Activated CD4-positive, alpha-beta memory T cell treated with anti-CD3 and anti-CD28 coated beads, Interleukin-2, amount 10 ng/mL, durations not matched to agents 7 days and 5 days (primary cell): ENCODE data around the gene THSD7B. TPM values are rescaled to one million over a fixed set of nuclear protein-coding genes. Genes with fewer than 3 reads are reported as not detected.

Experiments
- CTCF ChIA-PET: fragments of 350-600 bp; sonication (Branson Sonifier 250); formaldehyde crosslinking; loops from one replicate; lab custom pipeline; 2021; ENCODE audit warnings: antibody characterized with exemption, inconsistent platforms; lab: Charles Lee
- POLR2A ChIA-PET: fragments of 350-600 bp; sonication (Branson Sonifier 250); formaldehyde crosslinking; loops from one replicate; lab custom pipeline; 2021; ENCODE audit warnings: antibody characterized with exemption; lab: Charles Lee
- DNase-seq: peaks from one replicate; pipeline ENCODE4 v3.0.0-alpha.2; 2020
- H3K27ac Mint-ChIP-seq: one replicate; pipeline ENCODE4 v1.8.0; 2021; ENCODE audit warnings: mild to moderate bottlenecking, mixed read lengths
- H3K27me3 Mint-ChIP-seq: one replicate; pipeline ENCODE4 v1.8.0; 2021; ENCODE audit warnings: mixed read lengths
- H3K36me3 Mint-ChIP-seq: one replicate; pipeline ENCODE4 v1.8.0; 2021; ENCODE audit warnings: low read depth, mixed read lengths
- H3K4me1 Mint-ChIP-seq: one replicate; pipeline ENCODE4 v1.8.0; 2021; ENCODE audit warnings: mixed read lengths
- H3K4me3 Mint-ChIP-seq: one replicate; pipeline ENCODE4 v1.8.0; 2021; ENCODE audit warnings: mild to moderate bottlenecking, mixed read lengths
- H3K9me3 Mint-ChIP-seq: one replicate; pipeline ENCODE4 v1.8.0; 2021; ENCODE audit warnings: mixed read lengths
- total RNA-seq, 2 experiments: library from RNA; stranded (reverse); gene quantifications; one replicate each; pipeline ENCODE4 v1.2.3, GENCODE V29; 2021

Gene THSD7B
- total RNA-seq, 2 experiments from 2014 or later = not detected

DNA sequence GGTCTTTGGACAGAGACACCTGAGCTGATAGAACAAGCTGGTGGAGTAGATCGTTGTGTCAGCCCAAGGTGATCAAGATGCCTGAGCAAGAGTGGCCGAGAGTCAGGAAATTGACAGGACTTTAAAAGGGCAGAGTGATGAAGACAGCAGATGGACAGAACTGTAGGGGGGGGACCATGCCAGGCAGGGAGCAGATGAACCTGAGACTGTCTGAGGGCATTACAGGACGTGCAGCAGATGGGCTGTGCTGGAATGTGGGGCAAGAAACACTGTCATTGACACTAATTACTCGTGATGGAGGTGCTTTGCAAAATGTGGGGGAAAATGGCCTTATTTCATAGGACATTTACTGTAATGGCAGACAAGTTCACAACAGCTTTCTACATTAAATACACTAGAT lies 225.0 kb downstream of the THSD7B start:
- DNase-seq = no peak
- Mint-ChIP-seq H3K27ac (no peak overlapping the region), H3K27me3 (no peaks in the 10 kb centered on the region), H3K36me3 (no peaks in the 10 kb centered on the region), H3K4me3 (no peak overlapping the region), H3K4me1 (no peaks in the 10 kb centered on the region), H3K9me3 (no peaks in the 10 kb centered on the region)
- ChIA-PET POLR2A (no interaction called here), CTCF (no interaction called here)

DNA sequence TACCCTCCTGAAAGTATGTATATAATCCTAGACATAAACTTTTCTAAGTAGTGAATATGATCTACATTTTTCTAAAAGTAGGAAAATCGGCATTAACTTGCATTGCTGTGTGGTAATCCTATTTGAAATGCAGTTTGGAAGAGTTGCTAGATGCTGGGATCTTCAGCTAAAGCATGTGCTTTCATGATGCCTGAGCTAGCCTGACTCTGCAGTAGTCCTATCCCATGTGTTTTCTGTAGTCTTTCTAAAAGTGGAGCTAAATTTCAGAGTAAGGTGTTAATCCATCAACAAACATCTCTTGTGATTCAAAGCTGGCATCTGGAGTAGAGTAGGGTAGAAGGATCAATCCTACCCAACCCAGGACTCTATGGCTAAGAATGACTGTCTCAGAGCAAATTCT lies 229.4 kb downstream of the THSD7B start:
- CTCF ChIA-PET = no interaction called here
- H3K4me1 Mint-ChIP-seq = no peaks in the 10 kb centered on the region

DNA sequence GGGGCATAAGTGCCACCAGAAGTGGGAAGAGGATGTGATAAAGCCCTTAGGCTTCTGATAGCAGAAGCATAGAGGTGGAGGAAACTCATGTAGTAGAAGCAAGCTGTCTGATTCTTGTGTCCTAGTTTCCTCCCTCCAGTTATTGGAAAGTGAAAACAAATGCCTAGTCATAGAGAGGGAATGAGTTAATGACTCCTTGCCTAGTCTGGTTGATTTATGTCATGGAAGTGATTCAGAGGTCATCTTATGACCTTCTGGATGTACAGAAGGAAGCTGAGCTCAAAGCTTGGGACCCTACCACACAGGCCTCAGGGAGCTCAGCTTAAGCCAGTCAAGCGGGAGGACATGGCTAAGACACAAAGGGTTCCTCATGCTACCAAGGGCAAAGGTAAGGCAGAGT lies 232.2 kb downstream of the THSD7B start:
- no peaks in the 10 kb centered on the region for H3K36me3 Mint-ChIP-seq
- no peak overlapping the region for H3K4me3 Mint-ChIP-seq
- no peak for DNase-seq
- H3K27ac Mint-ChIP-seq = no peak overlapping the region
- H3K9me3 Mint-ChIP-seq = no peaks in the 10 kb centered on the region
- ChIA-PET CTCF (no interaction called here), POLR2A (no interaction called here)
- H3K27me3 Mint-ChIP-seq = no peaks in the 10 kb centered on the region
- H3K4me1 Mint-ChIP-seq = no peaks in the 10 kb centered on the region

More for the DNA sequence above, 229.4 kb downstream of the THSD7B start:
- DNase-seq = no peak
- Mint-ChIP-seq H3K4me3 (no peak overlapping the region), H3K9me3 (no peaks in the 10 kb centered on the region), H3K36me3 (no peaks in the 10 kb centered on the region), H3K27me3 (no peaks in the 10 kb centered on the region), H3K27ac (no peak overlapping the region)
- POLR2A ChIA-PET = no interaction called here

DNA sequence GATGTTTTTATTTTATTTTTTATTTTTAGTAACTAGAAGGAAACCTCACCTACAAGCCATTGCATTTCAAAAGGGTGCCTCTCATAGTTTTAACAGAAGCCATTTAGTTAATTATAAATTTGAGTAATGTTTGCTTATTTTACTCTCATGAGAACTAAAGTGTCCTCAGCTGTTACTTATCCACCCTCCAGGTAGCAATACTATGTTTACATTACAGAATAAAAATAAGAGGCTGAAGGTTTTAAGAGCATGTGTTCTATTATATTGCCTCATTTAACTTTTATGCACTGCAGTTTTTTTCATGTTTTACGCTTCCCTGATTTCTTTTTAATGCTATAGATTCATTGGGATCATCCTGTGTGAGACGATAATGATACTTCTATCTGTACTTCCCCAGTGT lies 235.5 kb downstream of the THSD7B start:
- ChIA-PET CTCF (no interaction called here), POLR2A (no interaction called here)
- Mint-ChIP-seq H3K4me1 (no peaks in the 10 kb centered on the region), H3K36me3 (no peaks in the 10 kb centered on the region), H3K9me3 (no peaks in the 10 kb centered on the region), H3K27me3 (no peaks in the 10 kb centered on the region), H3K4me3 (no peak overlapping the region), H3K27ac (no peak overlapping the region)
- DNase-seq = no peak

DNA sequence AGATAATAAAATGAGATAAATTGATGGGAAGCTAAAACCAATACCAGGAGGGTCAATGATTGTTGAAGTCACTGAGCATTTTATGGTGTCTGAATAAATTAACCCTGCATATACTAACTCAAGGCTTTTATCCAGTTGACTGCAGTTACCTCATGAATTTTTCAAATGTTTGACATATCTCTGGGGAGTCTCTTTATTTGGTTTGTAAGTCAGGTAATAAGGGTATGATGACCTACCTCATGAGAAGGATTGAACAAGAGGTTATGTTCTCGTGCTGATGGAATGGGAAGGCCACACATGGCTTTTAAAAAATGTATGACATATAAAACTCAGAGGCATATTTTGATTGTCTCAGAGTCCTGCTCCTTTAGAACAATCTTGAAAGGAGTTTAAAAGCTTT lies 237.6 kb downstream of the THSD7B start:
- Mint-ChIP-seq H3K36me3 (no peaks in the 10 kb centered on the region), H3K27me3 (no peaks in the 10 kb centered on the region), H3K4me1 (no peaks in the 10 kb centered on the region), H3K9me3 (no peaks in the 10 kb centered on the region), H3K4me3 (no peak overlapping the region), H3K27ac (no peak overlapping the region)
- no peak for DNase-seq
- ChIA-PET CTCF (no interaction called here), POLR2A (no interaction called here)

DNA sequence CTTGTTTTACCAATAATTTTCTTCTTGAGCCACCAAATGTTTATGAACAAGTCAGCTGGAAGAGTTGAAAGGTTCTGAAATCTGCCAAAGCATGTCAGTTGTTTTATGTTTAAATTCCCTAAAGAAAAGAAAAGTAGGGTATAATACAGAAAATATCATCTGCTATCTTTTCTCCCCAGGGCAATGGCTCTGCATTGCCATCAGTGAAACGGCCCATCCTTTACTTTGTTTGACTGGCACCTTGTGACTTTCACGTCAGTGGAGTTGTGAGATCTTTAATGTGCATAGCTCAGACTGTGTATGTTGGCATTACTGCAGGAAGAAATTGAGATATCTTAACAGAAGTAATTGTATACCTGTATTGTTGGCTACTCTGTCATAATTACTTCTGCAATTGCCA lies 239.9 kb downstream of the THSD7B start:
- Mint-ChIP-seq H3K9me3 (no peaks in the 10 kb centered on the region), H3K36me3 (no peaks in the 10 kb centered on the region), H3K4me3 (no peak overlapping the region), H3K27me3 (no peaks in the 10 kb centered on the region), H3K27ac (no peak overlapping the region), H3K4me1 (no peaks in the 10 kb centered on the region)
- CTCF ChIA-PET = no interaction called here
- POLR2A ChIA-PET = no interaction called here
- no peak for DNase-seq

DNA sequence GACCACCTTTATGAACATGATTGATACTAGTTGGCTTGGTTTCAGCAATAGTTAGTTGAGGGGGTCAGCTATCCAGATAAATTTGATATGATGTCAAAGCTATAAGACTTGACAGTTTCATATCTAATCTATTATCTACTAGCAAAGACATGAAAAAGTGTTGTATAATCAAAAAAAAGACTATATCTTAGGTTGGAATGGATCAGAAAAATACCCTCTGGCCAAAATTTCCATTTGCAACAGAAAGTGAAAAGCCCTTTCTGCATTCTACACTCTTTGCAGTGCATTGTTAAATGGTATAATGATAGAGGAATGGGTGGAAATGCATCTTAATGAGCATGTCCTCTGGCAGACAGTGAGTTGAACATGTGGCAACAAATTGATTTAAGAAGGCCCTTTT lies 242.6 kb downstream of the THSD7B start:
- Mint-ChIP-seq H3K27me3 (no peaks in the 10 kb centered on the region), H3K36me3 (no peaks in the 10 kb centered on the region), H3K4me3 (no peak overlapping the region), H3K4me1 (no peaks in the 10 kb centered on the region), H3K27ac (no peak overlapping the region), H3K9me3 (no peaks in the 10 kb centered on the region)
- no peak for DNase-seq
- ChIA-PET CTCF (no interaction called here), POLR2A (no interaction called here)

DNA sequence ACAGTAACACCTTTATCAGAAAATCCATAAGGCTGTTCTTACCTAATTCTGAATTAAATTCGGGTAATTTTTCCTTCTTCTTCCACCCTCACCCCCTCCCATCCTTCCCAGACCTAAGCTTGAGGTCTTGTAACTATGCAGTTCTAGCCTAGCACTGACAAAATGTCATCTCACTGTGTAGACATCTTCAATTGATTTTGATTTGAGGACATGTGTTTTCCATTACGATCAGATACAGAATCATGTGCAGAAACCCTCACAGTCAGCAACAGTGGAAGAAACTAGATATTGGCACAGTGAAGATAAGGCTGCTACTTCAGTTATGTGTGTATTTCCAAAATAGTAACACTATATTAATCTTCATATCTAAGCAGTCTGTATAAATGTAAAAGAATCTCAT lies 244.6 kb downstream of the THSD7B start:
- CTCF ChIA-PET = no interaction called here
- Mint-ChIP-seq H3K4me1 (no peaks in the 10 kb centered on the region), H3K36me3 (no peaks in the 10 kb centered on the region), H3K9me3 (no peaks in the 10 kb centered on the region), H3K27ac (no peak overlapping the region), H3K27me3 (no peaks in the 10 kb centered on the region), H3K4me3 (no peak overlapping the region)
- DNase-seq = no peak
- POLR2A ChIA-PET = no interaction called here

DNA sequence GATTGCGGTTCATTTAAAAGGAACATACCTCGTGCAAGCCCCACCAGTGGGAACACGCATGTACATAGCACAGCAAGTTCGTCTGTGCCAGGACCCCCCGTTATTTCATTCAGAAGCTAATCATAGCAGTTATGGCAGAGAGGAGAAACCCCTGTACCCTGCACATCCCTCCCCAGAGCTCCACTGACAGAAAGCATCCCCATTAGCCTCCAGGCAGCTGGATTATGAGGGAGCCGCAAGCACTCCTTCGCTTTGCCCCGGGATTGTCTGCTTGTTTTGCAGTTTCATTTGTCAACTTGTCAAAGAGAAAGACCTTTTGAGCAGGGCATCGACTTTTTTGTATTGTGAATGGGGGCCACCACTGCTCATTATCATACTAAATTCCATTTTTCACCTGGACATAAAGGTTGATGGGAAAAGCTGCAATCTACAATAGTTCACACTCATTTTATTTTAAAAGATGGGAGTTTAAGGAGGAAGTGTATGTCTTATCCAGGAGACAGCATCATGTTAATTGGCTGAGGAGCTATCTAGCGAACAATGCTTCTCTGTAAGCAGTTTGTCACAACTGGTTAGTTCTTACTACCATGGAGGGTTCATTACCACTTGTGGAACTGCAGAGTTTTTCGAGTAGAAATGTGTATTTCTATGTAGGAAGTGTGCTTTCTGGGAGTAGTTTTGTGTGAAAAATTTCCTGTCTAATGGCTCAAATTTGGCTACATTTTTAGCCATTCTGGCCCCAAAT lies 255.3 kb downstream of the THSD7B start:
- CTCF ChIA-PET = no interaction called here
- no peak overlapping the region for H3K27ac Mint-ChIP-seq
- no peaks in the 10 kb centered on the region for H3K4me1 Mint-ChIP-seq
- H3K4me3 Mint-ChIP-seq = no peak overlapping the region
- H3K36me3 Mint-ChIP-seq = no peaks in the 10 kb centered on the region
- H3K27me3 Mint-ChIP-seq = no peaks in the 10 kb centered on the region
- POLR2A ChIA-PET = no interaction called here
- H3K9me3 Mint-ChIP-seq = no peaks in the 10 kb centered on the region
- DNase-seq = no peak

DNA sequence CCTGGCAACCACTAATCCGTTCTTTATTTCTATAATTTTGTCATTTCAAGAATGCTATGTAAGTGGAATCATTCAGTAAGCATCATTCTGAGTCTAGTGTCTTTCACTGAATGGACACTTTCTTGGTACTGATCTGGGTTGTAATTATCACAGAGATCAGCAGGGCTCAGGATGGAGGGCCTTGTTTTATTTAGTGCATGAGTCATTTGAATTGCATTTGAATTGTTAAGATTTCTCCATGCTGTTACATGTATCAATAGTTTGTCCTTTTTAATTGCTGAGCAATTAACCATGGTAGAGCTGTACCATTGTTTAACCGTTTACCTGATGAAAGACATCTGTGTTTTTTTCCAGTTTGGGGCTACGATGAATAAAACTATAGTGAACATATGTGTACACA lies 256.4 kb downstream of the THSD7B start:
- POLR2A ChIA-PET = no interaction called here
- CTCF ChIA-PET = no interaction called here
- Mint-ChIP-seq H3K4me1 (no peaks in the 10 kb centered on the region), H3K9me3 (no peaks in the 10 kb centered on the region), H3K27ac (no peak overlapping the region), H3K36me3 (no peaks in the 10 kb centered on the region), H3K4me3 (no peak overlapping the region), H3K27me3 (no peaks in the 10 kb centered on the region)
- no peak for DNase-seq

DNA sequence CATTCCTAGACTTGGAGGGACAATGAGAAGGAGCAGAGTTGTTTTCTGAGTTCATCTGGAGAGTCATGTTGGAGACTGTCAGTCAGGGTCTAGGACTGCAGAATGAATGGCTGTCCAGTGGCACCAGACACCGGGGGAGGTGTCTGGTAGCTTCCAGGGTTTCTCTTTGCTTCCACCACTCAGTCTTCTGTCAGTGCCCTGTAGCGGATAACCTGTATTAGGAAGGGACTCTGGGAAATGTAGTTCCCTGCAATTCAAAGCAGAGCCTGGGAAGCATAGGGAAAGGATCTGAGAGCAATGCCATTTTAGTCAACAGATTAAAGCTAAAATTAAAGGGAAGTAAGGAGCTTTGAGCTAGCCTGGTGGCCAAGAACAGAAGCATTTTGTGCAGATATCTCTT lies 257.9 kb downstream of the THSD7B start:
- H3K9me3 Mint-ChIP-seq = no peaks in the 10 kb centered on the region
- DNase-seq = no peak
- no peak overlapping the region for H3K27ac Mint-ChIP-seq
- ChIA-PET CTCF (no interaction called here), POLR2A (no interaction called here)
- no peaks in the 10 kb centered on the region for H3K27me3 Mint-ChIP-seq
- no peak overlapping the region for H3K4me3 Mint-ChIP-seq
- H3K36me3 Mint-ChIP-seq = no peaks in the 10 kb centered on the region
- no peaks in the 10 kb centered on the region for H3K4me1 Mint-ChIP-seq

DNA sequence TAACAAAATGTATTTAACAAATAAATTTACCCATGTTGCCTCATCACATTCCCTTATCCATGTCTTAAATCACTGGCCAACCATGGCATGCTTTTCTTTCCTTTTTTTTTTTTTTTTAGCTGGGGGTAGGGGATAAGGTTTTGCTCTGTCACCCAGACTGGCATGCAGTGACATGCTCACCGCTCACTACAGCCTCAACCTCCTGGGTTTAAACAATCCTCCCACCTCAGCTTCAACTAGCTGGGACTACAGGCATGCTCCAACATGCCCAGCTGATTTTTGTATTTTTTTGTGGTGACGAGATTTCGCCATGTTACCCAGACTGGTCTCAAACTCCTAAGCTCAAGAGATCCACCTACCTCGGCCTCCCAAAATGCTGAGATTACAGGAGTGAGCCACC lies 266.4 kb downstream of the THSD7B start:
- Mint-ChIP-seq H3K4me3 (no peak overlapping the region), H3K27me3 (no peaks in the 10 kb centered on the region), H3K27ac (no peak overlapping the region), H3K4me1 (no peaks in the 10 kb centered on the region), H3K9me3 (peaks cover 2% of the 10 kb centered on the region), H3K36me3 (no peaks in the 10 kb centered on the region)
- CTCF ChIA-PET = no interaction called here
- POLR2A ChIA-PET = no interaction called here
- no peak for DNase-seq

DNA sequence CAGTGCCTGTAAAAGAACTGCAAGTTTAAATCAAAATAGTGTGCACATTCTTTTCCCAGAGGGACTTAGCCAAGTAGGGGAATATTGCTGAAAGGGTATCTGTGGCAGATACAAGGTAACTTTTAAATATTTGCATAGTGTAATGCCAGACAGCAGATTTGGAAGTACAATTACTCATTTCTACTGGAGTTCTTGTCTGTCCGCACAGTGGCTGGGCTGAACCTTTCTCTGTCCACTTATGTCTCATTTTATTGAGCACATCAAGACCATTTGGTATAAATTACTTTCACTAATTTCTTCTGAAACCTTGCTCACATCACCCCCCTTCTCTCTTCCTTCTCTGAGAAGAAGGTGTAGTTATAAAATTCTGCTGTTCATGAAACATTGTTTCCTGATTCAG lies 271.3 kb downstream of the THSD7B start:
- CTCF ChIA-PET = no interaction called here
- no peaks in the 10 kb centered on the region for H3K4me1 Mint-ChIP-seq
- no peaks in the 10 kb centered on the region for H3K36me3 Mint-ChIP-seq
- no peak for DNase-seq
- H3K4me3 Mint-ChIP-seq = no peak overlapping the region
- POLR2A ChIA-PET = no interaction called here
- H3K27me3 Mint-ChIP-seq = no peaks in the 10 kb centered on the region
- peaks cover 2% of the 10 kb centered on the region for H3K9me3 Mint-ChIP-seq
- H3K27ac Mint-ChIP-seq = no peak overlapping the region

DNA sequence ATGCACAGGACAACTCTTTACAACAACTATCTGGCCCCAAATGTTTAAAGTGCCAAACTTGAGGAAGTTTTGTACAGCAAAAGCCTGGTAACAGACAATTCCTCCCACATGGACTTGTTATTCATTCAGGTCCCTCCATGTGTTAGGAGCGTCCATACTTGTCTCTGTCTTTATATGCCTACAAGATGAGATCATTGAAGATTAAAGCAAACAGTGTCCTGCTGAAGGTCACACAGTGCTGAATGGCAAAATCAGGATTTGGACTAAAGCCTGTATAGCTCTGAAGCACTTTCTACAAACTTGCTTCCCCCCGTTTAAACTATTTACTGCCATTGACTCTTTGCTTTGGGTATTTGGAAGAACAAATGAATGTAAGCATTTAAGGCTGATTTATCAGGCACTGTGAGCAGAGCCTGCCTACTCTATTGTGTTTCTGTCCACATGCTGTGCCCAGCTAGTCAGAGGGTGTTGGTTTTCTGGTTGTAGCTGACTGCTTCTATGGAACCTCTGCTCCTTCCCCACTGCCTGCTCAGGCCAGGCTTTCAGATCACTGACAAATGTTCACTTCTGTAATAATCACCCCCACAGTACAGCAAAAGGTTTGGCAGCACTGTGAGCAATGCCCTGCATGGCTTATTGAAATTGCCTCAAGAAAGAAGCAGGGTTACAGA lies 274.3 kb downstream of the THSD7B start:
- H3K4me3 Mint-ChIP-seq = no peak overlapping the region
- CTCF ChIA-PET = no interaction called here
- H3K4me1 Mint-ChIP-seq = no peaks in the 10 kb centered on the region
- POLR2A ChIA-PET = no interaction called here
- H3K27me3 Mint-ChIP-seq = no peaks in the 10 kb centered on the region
- H3K27ac Mint-ChIP-seq = no peak overlapping the region
- no peaks in the 10 kb centered on the region for H3K36me3 Mint-ChIP-seq
- no peak for DNase-seq
- H3K9me3 Mint-ChIP-seq = no peaks in the 10 kb centered on the region
